HepG2 (cell line): ENCODE data around the gene HYAL1. TPM values are rescaled to one million over a fixed set of nuclear protein-coding genes. Genes with fewer than 3 reads are reported as not detected.

Source experiments
- IKZF5 ChIP-seq: IDR thresholded peaks from 2 replicates; pipeline ENCODE4 v1.6.1; 2018; ENCODE audit warnings: missing genetic modification reagents, mild to moderate bottlenecking, missing compliant biosample characterization
- RERE ChIP-seq: IDR thresholded peaks from 2 replicates; pipeline ENCODE4 v1.6.1; 2016; ENCODE audit warnings: low read depth, missing genetic modification reagents, missing compliant biosample characterization
- SPEN ChIP-seq: sonication (generic); formaldehyde crosslinking; IDR thresholded peaks from 2 replicates; pipeline ENCODE4 v1.5.1; 2020; ENCODE audit warnings: low read depth, mild to moderate bottlenecking, missing genetic modification reagents
- ZBTB26 ChIP-seq: IDR thresholded peaks from 2 replicates; pipeline ENCODE4 v1.6.1; 2016; ENCODE audit warnings: missing compliant biosample characterization, missing genetic modification reagents, borderline replicate concordance
- ZNF274 ChIP-seq: sonication (generic); formaldehyde crosslinking; IDR thresholded peaks from 2 replicates; pipeline ENCODE4 v1.5.1; 2020; ENCODE audit warnings: mild to moderate bottlenecking, missing genetic modification reagents
- ZNF318 ChIP-seq: sonication (generic); formaldehyde crosslinking; IDR thresholded peaks from 2 replicates; pipeline ENCODE4 v1.4.0; 2020; ENCODE audit warnings: mild to moderate bottlenecking, missing genetic modification reagents
- ZNF883 ChIP-seq: sonication (generic); formaldehyde crosslinking; IDR thresholded peaks from 2 replicates; pipeline ENCODE4 v1.5.1; 2020; ENCODE audit warnings: mild to moderate bottlenecking, missing genetic modification reagents; ENCODE audit errors: not compliant biosample characterization
- ZSCAN5A ChIP-seq: sonication (generic); formaldehyde crosslinking; IDR thresholded peaks from 2 replicates; pipeline ENCODE4 v1.8.0; 2022; ENCODE audit warnings: mild to moderate bottlenecking, missing genetic modification reagents, borderline replicate concordance
- polyA plus RNA-seq, 8 experiments: library from polyadenylated mRNA; depleted of rRNA in 3 of 8; stranded (reverse) in 7 of 8; unstranded in 1 of 8; fragments of >200 nt; fragmentation: Illumina TruSeq in 4 of 8; extraction: Trizol in 4 of 8; gene quantifications; 2 replicates each; pipeline versions ENCODE4 v1.2.1 to v1.2.3, GENCODE V29; 2011 to 2016; ENCODE audit warnings: low read depth in 4 of 8, missing spikeins in 1 of 8, mixed read lengths in 1 of 8; ENCODE audit not compliant: insufficient read depth in 1 of 8
- total RNA-seq, 5 experiments: library from RNA; depleted of rRNA; stranded (reverse); fragments of >200 nt; fragmentation: Illumina TruSeq; extraction: Trizol; gene quantifications; 2 replicates each; pipeline ENCODE4 v1.2.3, GENCODE V29; 2016; ENCODE audit warnings: low read depth in 1 of 5

Gene HYAL1
- total and polyA plus RNA-seq, 2 of the 13 experiments (the other 11 are each of a cell fraction or from before 2014, with no cell fraction given), result 76.5 to 193 TPM

GRCh38 chr3:50260027-50260941 lies 43.1 kb downstream of the HYAL1 start (continued):
- TF ChIP-seq ZNF318, result no peak
- peak; percentile 67; the same call in 1 of the 2 replicates for TF ChIP-seq ZSCAN5A (CRISPR knock-in tag)
- TF ChIP-seq IKZF5, result peak; percentile 75; the same call in 1 of the 2 replicates
- TF ChIP-seq ZBTB26, result 0 out of 2 replicates have a peak, but pooled peaks have one; percentile 29
- no peak for TF ChIP-seq ZNF883
- peak; percentile 22; the same call in 1 of the 2 replicates for TF ChIP-seq ZNF274 (CRISPR knock-in tag)
- TF ChIP-seq SPEN (CRISPR knock-in tag), result peak; percentile 77
- TF ChIP-seq RERE (CRISPR knock-in tag), result no peak; the same call in 1 of the 2 replicates
